HFFc6 (cell line): ENCODE data around the gene LMTK2. TPM values are rescaled to one million over a fixed set of nuclear protein-coding genes. Genes with fewer than 3 reads are reported as not detected.

Experiments used
- DNase-seq: peaks from one replicate; pipeline ENCODE4 v3.0.0-alpha.2; 2018
- H3K27ac Mint-ChIP-seq: 2 replicates; pipeline ENCODE4 v1.8.0; 2020; ENCODE audit warnings: mild to moderate bottlenecking, mixed read lengths
- H3K27me3 Mint-ChIP-seq: 2 replicates; pipeline ENCODE4 v1.8.0; 2021; ENCODE audit warnings: mild to moderate bottlenecking, moderate library complexity, mixed read lengths; ENCODE audit not compliant: insufficient read depth
- H3K36me3 Mint-ChIP-seq: 2 replicates; pipeline ENCODE4 v1.8.0; 2021; ENCODE audit warnings: low read depth, mixed read lengths
- H3K4me1 Mint-ChIP-seq: 2 replicates; pipeline ENCODE4 v1.8.0; 2020; ENCODE audit warnings: low read depth, mixed read lengths
- H3K4me3 Mint-ChIP-seq: 2 replicates; pipeline ENCODE4 v1.8.0; 2020; ENCODE audit warnings: mild to moderate bottlenecking, moderate library complexity, mixed read lengths
- H3K9me3 Mint-ChIP-seq: 2 replicates; pipeline ENCODE4 v1.8.0; 2020; ENCODE audit warnings: mild to moderate bottlenecking, mixed read lengths
- total RNA-seq, 6 experiments: library from RNA; stranded (reverse); fragmentation: NEBNext Ultra II Directional; extraction: Animal tissue kit (Norgen Biotek cat#: 25700); gene quantifications; 2 replicates in 1 of 6; 3 replicates in 5 of 6; pipeline ENCODE4 v1.2.3, GENCODE V29; 2021
- TF ChIP-seq, protein P1 (sequence below): fragments of 200-600 bp; sonication (generic); IDR thresholded peaks from 2 replicates; pipeline ENCODE4 v1.5.0; 2021; ENCODE audit warnings: antibody characterized with exemption, mild to moderate bottlenecking

The LMTK2 gene
- total RNA-seq, 6 experiments from 2014 or later, result 9.2 to 13.5 (median 10.0) TPM

DNA sequence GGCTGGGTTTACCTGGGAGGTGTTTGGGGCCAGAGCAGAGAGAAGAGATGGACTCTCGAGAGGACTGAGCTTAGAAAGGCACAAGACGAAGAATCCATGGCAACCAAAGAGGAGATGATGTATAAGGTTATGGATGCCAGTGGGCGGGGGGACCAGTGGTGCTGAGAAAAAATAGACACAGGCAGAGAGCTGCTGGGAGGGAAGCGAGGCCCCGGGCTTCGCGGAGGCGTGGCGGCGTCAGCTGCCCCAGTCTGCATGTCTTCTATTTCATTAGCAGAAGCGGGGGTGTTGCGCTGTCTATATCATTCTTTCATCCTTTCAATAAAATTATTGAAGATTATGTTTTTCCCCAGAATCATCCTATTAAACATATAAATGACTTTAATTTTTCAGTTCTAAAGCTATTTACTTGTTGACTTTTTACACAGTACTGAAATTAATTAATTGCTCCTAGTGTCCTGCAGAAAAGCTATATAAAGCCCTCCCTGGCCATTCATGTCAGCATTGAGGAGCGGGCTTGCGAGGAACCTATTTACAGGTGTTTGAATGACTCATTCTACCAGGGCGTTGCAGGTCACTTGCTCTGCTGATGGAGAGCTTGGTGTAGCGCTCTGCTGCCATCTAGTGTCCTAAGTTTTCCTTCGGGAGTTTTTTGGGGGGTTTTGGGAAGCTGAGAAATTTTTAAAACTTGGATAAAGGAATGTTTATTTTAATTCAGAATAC lies 61.7 kb downstream of the LMTK2 start:
- Mint-ChIP-seq H3K4me3 (no peak overlapping the region), H3K27me3 (no peaks in the 10 kb centered on the region; the same call in none of the 2 replicates), H3K9me3 (no peaks in the 10 kb centered on the region), H3K27ac (no peak overlapping the region), H3K36me3 (no peaks in the 10 kb centered on the region), H3K4me1 (peaks cover 19% of the 10 kb centered on the region)
- TF ChIP-seq, protein P1, sequence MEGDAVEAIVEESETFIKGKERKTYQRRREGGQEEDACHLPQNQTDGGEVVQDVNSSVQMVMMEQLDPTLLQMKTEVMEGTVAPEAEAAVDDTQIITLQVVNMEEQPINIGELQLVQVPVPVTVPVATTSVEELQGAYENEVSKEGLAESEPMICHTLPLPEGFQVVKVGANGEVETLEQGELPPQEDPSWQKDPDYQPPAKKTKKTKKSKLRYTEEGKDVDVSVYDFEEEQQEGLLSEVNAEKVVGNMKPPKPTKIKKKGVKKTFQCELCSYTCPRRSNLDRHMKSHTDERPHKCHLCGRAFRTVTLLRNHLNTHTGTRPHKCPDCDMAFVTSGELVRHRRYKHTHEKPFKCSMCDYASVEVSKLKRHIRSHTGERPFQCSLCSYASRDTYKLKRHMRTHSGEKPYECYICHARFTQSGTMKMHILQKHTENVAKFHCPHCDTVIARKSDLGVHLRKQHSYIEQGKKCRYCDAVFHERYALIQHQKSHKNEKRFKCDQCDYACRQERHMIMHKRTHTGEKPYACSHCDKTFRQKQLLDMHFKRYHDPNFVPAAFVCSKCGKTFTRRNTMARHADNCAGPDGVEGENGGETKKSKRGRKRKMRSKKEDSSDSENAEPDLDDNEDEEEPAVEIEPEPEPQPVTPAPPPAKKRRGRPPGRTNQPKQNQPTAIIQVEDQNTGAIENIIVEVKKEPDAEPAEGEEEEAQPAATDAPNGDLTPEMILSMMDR, result peak; percentile 94
- DNase-seq, result peak; percentile 43

DNA sequence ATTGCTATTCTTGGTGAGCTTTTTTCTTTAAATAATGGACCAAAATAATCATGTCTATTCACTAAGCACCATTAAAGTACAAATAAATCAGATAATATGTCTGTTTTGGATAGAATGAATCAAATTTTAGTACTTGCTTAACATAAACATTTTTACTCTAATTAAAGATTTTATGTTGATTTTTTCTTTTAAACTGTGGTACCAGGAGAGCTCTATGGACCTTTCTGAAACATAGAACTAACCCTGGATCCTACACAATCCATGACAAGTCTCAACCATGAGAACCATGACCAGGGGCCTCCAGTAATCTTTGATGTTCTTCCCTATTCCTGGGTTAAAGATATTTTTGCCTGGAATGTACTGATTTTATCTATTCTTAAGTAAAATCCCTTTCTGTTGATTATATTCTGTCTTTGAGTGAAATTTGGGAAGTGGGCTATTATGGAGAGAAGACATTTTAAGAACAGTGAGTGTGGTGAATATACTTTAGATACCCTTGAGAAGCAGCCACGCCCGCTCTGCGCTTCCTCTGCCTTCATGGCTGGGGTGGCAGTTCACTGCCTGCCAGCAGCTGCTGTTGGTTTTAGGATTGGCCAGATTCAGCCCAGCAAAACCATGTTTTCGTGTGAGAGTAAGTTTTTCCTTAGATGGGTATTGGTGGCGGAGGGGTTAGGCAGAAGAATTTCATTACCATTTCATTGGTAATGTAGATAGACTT lies 62.4 kb downstream of the LMTK2 start:
- no peaks in the 10 kb centered on the region; the same call in none of the 2 replicates for H3K27me3 Mint-ChIP-seq
- H3K4me1 Mint-ChIP-seq, result peaks cover 11% of the 10 kb centered on the region
- no peaks in the 10 kb centered on the region for H3K9me3 Mint-ChIP-seq
- H3K27ac Mint-ChIP-seq, result no peak overlapping the region
- no peak overlapping the region for H3K4me3 Mint-ChIP-seq
- no peaks in the 10 kb centered on the region for H3K36me3 Mint-ChIP-seq
- TF ChIP-seq, protein P1, result peak; percentile 61
- DNase-seq, result no peak

DNA sequence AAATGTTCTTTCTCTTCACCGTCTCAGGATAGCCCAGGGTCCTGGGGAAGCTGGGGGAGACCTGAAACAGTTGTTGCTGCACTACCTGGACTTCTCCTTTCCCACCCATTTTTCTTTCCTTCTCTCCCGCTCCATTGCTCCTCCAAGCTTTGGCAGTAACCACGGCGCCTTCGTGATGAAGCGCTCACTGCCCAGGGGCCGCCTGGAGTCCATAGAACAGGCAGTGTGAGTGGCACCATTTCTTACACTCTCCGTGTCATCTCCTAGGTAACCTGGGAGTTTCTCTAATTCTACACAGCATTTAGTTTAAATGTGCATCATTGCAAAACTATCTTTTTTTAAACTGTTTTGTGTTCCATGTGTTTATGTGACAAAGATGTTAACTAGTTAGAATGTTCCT lies 64.3 kb downstream of the LMTK2 start:
- no peak for DNase-seq
- Mint-ChIP-seq H3K4me1 (no peaks in the 10 kb centered on the region), H3K9me3 (no peaks in the 10 kb centered on the region), H3K36me3 (no peaks in the 10 kb centered on the region), H3K27ac (no peak overlapping the region), H3K27me3 (no peaks in the 10 kb centered on the region; the same call in 1 of the 2 replicates), H3K4me3 (no peak overlapping the region)
- TF ChIP-seq, protein P1, result no peak

DNA sequence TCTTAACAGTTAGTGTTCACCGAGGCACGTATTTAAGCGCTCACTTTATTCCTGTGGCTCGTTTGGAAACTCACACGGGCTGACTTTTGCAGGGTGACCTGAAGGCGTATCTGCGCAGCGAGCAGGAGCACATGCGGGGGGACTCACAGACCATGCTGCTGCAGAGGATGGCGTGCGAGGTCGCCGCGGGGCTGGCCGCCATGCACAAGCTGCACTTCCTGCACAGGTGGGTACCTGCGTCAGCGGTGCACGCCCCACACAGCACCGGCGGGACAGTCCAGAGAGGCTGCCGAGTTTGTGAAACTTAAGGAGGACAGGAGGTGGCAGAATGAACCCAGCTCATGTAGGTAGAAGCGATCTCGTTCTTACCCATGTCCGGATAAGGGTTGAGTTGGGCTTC lies 64.8 kb downstream of the LMTK2 start:
- TF ChIP-seq, protein P1, result no peak
- H3K4me1 Mint-ChIP-seq, result no peaks in the 10 kb centered on the region
- DNase-seq, result no peak
- H3K36me3 Mint-ChIP-seq, result no peaks in the 10 kb centered on the region
- H3K27me3 Mint-ChIP-seq, result no peaks in the 10 kb centered on the region; the same call in 1 of the 2 replicates
- H3K9me3 Mint-ChIP-seq, result no peaks in the 10 kb centered on the region
- H3K27ac Mint-ChIP-seq, result no peak overlapping the region
- H3K4me3 Mint-ChIP-seq, result no peak overlapping the region

DNA sequence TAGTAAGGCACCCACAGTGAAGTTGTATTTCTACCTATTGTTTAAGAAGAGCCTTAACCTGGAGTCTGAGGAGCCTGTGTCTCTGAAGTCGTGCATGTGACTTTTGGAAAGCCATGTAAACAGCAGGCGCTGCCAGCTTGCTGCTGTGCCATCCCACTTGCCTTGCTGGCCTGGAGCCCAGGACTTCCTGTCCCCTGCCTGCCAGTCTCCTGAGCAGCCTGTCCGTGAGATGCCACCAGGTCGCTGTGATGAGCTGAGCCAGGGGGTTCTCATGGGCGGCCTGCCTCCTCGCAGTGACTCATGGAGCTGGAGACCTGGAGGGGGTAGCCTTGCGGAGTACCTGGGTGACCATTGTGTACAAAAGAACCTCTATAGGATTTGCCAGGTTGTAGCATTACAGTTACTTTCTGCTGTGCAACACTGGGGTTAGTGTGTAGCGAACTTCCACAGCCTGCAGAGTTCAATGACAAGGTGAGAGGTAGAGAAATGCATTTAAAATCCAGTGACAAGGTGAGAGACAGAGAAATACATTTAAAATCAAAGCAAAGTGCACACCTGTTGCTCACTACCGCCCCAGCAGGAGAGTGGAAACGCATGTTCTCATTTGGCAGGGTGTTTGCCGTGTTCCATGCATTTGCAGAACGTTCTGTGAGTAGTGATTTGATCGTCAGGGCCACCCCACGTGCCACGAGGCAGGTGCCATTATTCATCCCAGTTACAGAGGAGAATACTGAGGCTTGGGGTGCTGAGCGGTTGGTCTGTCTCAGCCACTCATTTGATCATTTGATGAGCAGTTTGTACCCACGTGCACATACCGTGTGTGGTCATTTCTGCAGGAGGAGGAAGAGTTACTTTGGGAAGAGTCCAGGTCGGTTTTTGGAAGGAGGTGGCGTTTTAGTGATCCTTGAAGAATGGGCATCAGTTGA lies 67.9 kb downstream of the LMTK2 start:
- H3K27ac Mint-ChIP-seq, result no peak overlapping the region
- H3K27me3 Mint-ChIP-seq, result no peaks in the 10 kb centered on the region; the same call in 1 of the 2 replicates
- TF ChIP-seq, protein P1, result no peak
- H3K4me3 Mint-ChIP-seq, result no peak overlapping the region
- DNase-seq, result no peak
- no peaks in the 10 kb centered on the region for H3K9me3 Mint-ChIP-seq
- H3K36me3 Mint-ChIP-seq, result no peaks in the 10 kb centered on the region
- H3K4me1 Mint-ChIP-seq, result peaks cover 6% of the 10 kb centered on the region
